ENCODE results near the gene CEP164.
"Not testable (repeated sequence)": the region's sequence is repeated elsewhere in the genome, so short reads cannot be mapped to it uniquely, and the experiment has no call there.

Gene CEP164

GRCh38 chr11:117443266-117444186, 115.9 kb downstream of the CEP164 start:
- DNase-seq, result peak; percentile 95

GRCh38 chr11:117444256-117444655, 116.6 kb downstream of the CEP164 start:
- DNase-seq, result no peak

GRCh38 chr11:117444711-117445658, 117.3 kb downstream of the CEP164 start:
- DNase-seq, result no peak

DNA sequence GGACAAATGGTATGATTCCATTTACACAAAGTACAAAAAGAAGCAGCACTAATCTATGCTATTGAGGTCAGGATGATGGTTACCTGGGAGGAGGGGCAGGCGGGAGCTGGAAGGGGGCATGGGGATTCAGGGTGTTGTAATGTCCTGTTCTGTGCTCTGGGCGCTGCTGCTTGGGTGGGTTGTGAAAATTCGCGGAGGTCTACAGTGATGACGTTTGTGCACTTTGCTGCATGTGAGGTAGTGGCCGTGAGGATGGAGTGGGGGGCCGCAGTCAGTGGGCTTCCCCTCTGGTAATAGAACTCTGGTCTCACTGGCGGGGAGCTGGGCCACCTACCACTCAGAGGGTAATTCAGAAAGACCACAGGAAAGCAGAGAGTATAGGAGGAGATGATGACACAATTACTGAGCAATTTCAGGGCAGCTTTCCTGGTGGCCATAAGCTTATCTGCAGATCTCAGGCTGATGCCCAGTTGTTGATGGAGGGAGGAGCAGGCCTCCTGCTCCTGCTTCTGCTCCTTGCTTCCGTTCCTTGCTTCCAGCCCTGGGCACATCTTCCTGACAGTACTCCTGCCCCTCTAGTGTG, 121.5 kb downstream of the CEP164 start:
- peak; percentile 64 for DNase-seq

DNA sequence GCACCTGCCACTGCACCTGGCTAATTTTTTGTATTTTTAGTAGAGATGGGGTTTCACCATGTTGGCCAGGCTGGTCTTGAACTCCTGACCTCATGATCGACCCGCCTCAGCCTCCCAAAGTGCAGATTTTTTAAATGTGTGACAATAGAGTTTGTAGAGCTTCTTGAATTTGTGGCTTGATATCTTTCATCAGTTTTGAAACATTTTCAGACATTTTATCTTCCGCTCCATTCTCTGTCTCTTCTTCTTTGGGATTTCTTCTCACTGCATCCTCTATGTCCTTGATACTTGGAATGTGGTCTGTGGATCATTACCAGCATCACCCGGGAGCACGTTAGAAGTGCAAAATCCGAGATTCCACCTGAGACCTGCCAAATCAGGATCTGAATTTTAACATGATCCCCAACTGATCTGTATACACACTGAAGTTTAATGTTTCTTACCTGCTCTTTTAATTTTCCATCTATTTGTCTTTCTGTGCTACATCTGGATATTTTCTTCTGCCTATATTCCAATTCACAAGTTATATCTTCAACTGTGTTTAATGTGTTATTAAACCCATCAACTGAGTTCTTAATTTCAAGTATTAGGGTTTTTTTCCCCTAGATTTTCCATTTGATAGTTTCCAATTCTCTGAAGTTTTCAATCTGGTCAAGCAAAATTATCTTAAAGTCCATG, 126.4 kb downstream of the CEP164 start:
- DNase-seq, result no peak

DNA sequence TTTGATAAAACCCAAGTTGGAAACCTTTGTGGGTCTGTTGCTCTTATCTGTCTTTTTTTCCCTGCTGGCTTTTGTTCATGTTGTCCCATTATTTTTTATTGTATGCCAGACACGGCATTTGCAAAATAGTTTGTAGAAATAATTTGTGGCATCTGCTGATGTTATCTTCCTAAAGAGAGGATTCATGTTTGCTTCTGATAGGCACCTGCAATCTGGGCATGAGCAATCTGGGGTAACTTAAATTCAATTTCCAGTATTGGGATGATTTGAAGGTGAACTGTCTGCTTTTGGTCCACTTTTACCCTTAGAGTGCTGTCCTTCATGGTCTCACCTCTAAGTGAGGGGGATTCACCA, 126.9 kb downstream of the CEP164 start:
- DNase-seq, result no peak

DNA sequence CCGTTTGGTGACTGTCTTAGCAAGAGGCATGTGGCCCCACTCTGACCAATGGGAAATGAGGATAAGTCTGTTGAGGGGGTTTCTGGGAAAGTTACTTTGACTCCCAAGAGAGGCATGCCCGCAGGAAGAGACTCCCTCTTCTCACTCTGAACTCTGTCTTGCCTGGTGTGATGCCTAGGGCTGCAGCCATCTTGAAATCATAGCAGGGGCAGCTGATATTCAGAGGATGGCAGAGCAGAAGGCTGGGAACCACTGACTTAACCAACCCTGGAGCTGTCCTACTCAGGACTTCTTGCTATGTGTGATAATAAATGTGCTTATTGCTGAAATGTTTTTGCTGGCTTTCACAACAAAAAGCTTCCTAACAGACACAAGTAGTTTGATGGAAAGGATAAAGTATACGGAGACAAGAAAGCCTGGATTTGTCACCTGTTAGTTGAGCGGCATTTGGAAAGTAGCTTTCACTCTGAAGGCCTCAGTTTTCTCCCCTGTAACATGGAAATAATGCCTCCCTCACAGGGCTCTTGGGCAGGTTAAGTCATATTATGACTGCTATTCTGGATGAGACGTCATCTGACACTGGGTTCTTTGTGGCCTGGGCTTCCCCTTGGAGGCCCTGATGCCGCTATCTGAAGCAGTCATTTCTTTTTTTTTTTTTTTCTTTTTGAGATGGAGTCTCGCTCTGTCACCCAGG, 128.5 kb downstream of the CEP164 start:
- DNase-seq, result no peak

DNA sequence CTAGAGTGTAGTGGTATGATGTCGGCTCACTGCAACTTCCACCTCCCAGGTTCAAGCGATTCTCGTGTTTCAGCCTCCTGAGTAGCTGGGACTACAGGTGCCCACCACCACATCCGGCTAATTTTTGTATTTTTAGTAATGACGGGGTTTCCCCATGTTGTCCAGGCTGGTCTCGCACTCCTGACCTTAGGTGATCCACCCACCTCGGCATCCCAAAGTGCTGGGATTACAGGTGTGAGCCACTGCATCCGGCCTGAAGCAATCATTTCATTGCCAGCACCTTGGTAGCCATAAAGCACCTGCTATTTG, 129.0 kb downstream of the CEP164 start:
- not testable (repeated sequence) for DNase-seq

DNA sequence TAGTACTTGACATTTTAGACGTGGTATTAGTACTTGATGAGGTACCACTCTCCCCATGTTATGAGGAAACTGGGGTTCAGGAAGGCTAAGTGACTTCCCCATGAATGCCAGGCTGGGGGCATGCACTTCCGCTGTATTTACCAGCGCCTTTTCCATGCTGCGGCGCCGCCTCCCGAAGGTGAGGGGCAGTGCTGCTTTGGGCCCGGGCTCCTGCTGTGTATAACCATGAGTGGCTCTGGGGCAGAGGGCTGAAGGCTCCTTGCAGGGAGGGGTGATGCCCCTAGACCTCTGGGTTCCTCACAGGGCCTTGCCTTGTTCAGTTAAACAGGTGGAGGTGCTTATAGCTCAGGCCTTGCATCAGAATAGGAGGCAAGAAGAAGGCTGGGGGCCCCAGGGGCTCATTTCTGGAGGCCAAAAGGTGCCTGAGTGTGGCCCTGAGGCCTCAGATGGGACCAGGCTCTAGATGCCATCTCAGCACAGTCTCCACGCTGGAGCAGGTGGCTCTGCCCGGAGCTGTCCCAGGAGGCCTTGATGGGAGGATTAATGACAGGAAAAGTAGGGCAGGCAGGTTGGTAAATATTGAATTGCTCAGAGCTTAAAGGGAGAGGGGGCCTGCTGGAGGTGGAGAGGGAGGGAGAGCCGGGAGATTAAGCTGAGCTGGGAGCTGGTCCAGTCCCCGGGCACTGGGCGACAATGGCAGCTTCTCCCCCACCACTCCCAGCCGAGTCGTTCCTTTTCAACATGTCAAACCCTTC, 129.6 kb downstream of the CEP164 start:
- no peak for DNase-seq

GRCh38 chr11:117457835-117458234, 130.2 kb downstream of the CEP164 start:
- no peak for DNase-seq

GRCh38 chr11:117458275-117459122, 130.8 kb downstream of the CEP164 start:
- no peak for DNase-seq

DNA sequence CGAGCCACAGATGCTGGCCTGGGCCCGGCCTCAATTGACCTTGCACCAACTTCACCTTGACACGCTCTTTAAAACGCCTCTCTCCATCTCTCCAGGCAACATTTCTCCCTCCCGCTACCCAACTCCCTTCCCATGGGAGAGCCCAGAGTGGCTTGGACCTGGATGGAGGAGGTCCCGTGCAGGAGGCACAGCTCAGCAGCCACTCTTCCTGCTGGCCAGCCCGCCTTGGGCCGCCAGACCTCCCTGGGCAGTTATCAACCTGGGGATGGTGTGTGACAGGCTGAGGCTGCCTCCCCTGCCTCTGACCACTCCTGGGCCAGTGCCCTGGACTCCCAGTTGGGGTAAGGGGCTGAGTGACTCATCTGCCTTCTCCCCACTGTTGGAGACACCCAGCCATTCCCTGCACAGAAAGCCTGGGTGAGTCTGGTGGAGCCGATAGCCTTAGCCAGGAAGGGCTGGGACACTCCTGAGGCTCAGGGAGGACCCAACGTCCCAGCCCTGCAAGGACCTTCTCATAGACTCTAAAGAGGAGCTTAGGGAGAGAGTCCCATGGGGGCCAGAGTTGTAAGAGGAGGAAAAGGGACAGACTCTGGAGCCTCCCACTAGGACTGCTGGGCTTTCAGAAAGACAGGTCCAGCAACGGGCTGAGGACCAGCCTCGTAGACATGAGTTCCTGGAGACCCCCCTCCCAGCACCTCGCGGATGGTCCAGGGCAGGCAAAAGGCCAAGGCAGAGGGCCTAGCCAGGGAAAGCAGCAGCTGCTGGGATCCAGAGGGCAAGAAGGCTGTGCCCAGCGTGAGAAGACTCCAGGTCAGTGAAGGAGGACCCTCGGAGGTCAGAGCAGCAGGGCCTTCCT, 131.7 kb downstream of the CEP164 start:
- no peak for DNase-seq

- DNase-seq, result no peak
Observed at GRCh38 chr11:117459979-117460300, 132.3 kb downstream of the CEP164 start.

DNA sequence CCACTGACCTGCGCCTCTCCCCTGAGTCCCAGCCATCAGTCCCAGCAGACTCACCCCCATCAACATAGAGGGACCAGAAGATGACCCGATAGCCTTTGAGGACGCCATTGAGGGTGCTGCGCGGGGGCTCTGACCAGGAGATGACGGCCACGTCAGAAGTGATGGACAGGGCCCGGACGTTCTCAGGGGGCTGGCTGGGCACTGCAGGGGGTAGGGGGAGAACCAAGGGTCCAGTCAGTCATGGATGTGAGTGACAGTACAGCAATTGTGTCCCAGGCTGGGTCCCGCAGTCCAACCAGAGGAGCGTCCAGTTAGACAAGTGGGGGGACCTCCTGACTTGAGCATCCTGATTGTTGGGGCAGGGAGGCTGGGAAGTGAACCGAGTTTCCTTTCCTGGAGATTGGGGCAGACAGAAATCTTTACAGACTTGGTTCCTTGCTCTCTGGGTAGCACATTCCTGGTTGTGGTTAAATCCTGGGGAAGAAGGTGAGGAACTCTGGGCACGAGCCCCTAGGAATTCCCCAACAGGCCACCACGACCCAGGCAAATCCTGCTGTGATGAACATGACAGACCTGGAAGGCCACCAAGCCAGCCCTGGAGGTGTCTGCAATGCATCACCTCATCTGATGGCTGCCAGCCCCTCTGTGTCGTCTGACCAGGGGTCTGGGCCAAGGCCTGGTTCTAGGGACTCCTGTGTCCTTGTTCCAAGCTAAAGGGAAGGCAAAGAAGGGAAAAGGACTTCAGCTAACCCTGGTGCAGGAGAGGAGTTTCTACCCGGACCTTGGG, 133.9 kb downstream of the CEP164 start:
- no peak for DNase-seq

GRCh38 chr11:117462183-117462863, 134.7 kb downstream of the CEP164 start:
- DNase-seq, result no peak

- DNase-seq, result no peak
Observed at GRCh38 chr11:117462864-117463247, 135.2 kb downstream of the CEP164 start.

All from 8988T (cell line).